CD14-positive monocyte (primary cell): ENCODE measurements around the gene SYPL1. TPM values are rescaled to one million over a fixed set of nuclear protein-coding genes. Genes with fewer than 3 reads are reported as not detected.

ENCODE experiments used
- DNase-seq, 3 donors: peaks; one replicate each; pipeline ENCODE4 v3.0.0-alpha.2; 2011 to 2022
- H2AFZ ChIP-seq: 2 replicates; pipeline ENCODE4 v1.6.0; 2012; ENCODE audit warnings: mild to moderate bottlenecking, low read depth, low read length, inconsistent platforms; ENCODE audit not compliant: insufficient read depth, poor library complexity, severe bottlenecking
- H3K27ac ChIP-seq, 2 donors: 1 replicate in 1 of 2; 2 replicates in 1 of 2; pipeline ENCODE4 v1.5.1; 2012 to 2013; ENCODE audit warnings: low read length in 2 of 2, control low read depth in 1 of 2, inconsistent platforms in 1 of 2, low read depth in 1 of 2, mild to moderate bottlenecking in 1 of 2
- H3K27me3 ChIP-seq, 2 donors: one replicate each; pipeline versions ENCODE4 v1.6.0 to v1.6.1; 2011 to 2013; ENCODE audit warnings: low read length in 2 of 2; ENCODE audit not compliant: control insufficient read depth in 2 of 2, insufficient read depth in 2 of 2
- H3K36me3 ChIP-seq, 2 donors: replicated peaks in 1 of 2; 1 replicate in 1 of 2; 2 replicates in 1 of 2; pipeline versions ENCODE4 v1.5.1 to v1.6.1; 2012 to 2013; ENCODE audit warnings: low read length in 2 of 2, control low read depth in 1 of 2, inconsistent platforms in 1 of 2, mild to moderate bottlenecking in 1 of 2; ENCODE audit not compliant: insufficient read depth in 2 of 2, control insufficient read depth in 1 of 2
- H3K4me1 ChIP-seq, 2 donors: 1 replicate in 1 of 2; 2 replicates in 1 of 2; pipeline versions ENCODE4 v1.5.1 to v1.6.1; 2012 to 2013; ENCODE audit warnings: low read length in 2 of 2, control low read depth in 1 of 2, inconsistent platforms in 1 of 2, mild to moderate bottlenecking in 1 of 2, moderate library complexity in 1 of 2; ENCODE audit not compliant: insufficient read depth in 2 of 2, control insufficient read depth in 1 of 2
- H3K4me2 ChIP-seq: replicated peaks from 2 replicates; pipeline ENCODE3; 2012; ENCODE audit warnings: low read length, moderate library complexity, mild to moderate bottlenecking; ENCODE audit not compliant: poor library complexity, severe bottlenecking; ENCODE audit errors: extremely low read depth
- H3K4me3 ChIP-seq, 3 experiments: fragments of 200-600 bp in 1 of 3; sonication (generic) in 1 of 3; replicated peaks in 1 of 3; 1 replicate in 2 of 3; 2 replicates in 1 of 3; pipeline ENCODE4 v1.5.1; 2011 to 2013; ENCODE audit warnings: low read length in 3 of 3, mild to moderate bottlenecking in 3 of 3, control low read depth in 2 of 3, low read depth in 2 of 3, inconsistent platforms in 1 of 3, moderate library complexity in 1 of 3
- H3K79me2 ChIP-seq: 2 replicates; pipeline ENCODE4 v1.6.0; 2012; ENCODE audit warnings: mild to moderate bottlenecking, control low read depth, inconsistent platforms, low read length, moderate library complexity; ENCODE audit not compliant: insufficient read depth
- H3K9ac ChIP-seq: 2 replicates; pipeline ENCODE4 v1.6.0; 2017; ENCODE audit warnings: low read length, mild to moderate bottlenecking; ENCODE audit not compliant: insufficient read depth, poor library complexity, severe bottlenecking
- H3K9me3 ChIP-seq, 2 donors: replicated peaks in 1 of 2; 1 replicate in 1 of 2; 2 replicates in 1 of 2; pipeline versions ENCODE4 v1.5.1 to v1.6.1; 2012 to 2013; ENCODE audit warnings: low read length in 2 of 2, control low read depth in 1 of 2; ENCODE audit not compliant: control insufficient read depth in 1 of 2, insufficient read depth in 1 of 2
- H4K20me1 ChIP-seq: 2 replicates; pipeline ENCODE4 v1.6.0; 2012; ENCODE audit warnings: mild to moderate bottlenecking, low read length, control low read depth, moderate library complexity; ENCODE audit not compliant: insufficient read depth
- H3K27ac Mint-ChIP-seq, 7 donors: one replicate each; pipeline ENCODE4 v1.8.0; 2020; ENCODE audit warnings: mild to moderate bottlenecking in 7 of 7, mixed read lengths in 7 of 7, moderate library complexity in 6 of 7, inconsistent platforms in 2 of 7
- H3K27me3 Mint-ChIP-seq, 3 donors: one replicate each; pipeline ENCODE4 v1.8.0; 2021 to 2022; ENCODE audit warnings: low read depth in 3 of 3, mild to moderate bottlenecking in 3 of 3, mixed read lengths in 3 of 3, moderate library complexity in 3 of 3, inconsistent platforms in 1 of 3
- H3K36me3 Mint-ChIP-seq, 2 donors: one replicate each; pipeline ENCODE4 v1.8.0; 2020; ENCODE audit warnings: mixed read lengths in 2 of 2, inconsistent platforms in 1 of 2, mild to moderate bottlenecking in 1 of 2
- H3K4me1 Mint-ChIP-seq: one replicate; pipeline ENCODE4 v1.8.0; 2020; ENCODE audit warnings: mild to moderate bottlenecking, mixed read lengths
- H3K4me3 Mint-ChIP-seq, 2 donors: one replicate each; pipeline ENCODE4 v1.8.0; 2020; ENCODE audit warnings: mild to moderate bottlenecking in 2 of 2, mixed read lengths in 2 of 2, moderate library complexity in 1 of 2
- H3K9me3 Mint-ChIP-seq, 7 donors: one replicate each; pipeline ENCODE4 v1.8.0; 2020 to 2022; ENCODE audit warnings: mixed read lengths in 7 of 7, mild to moderate bottlenecking in 6 of 7, moderate library complexity in 6 of 7, inconsistent platforms in 2 of 7
- WGBS: methylation state at CpG from one replicate; pipeline ENCODE4 v1.1.5; 2013; ENCODE audit warnings: missing lambda C conversion rate; ENCODE audit not compliant: insufficient coverage; 5-methylcytosine and 5-hydroxymethylcytosine counted together
- intact Hi-C, 2 donors: fragments of 100-400 bp; cut with micrococcal nuclease; formaldehyde crosslinking; loops; one replicate each; pipeline versions ENCODE4 v1.15.0 to v1.15.1; 2023
- polyA plus RNA-seq, 3 donors: library from polyadenylated mRNA; depleted of rRNA in 1 of 3; unstranded in 2 of 3; stranded (reverse) in 1 of 3; fragments of 300-500 nt in 2 of 3; fragments of >200 nt in 1 of 3; fragmentation: Illumina TruSeq in 2 of 3; gene quantifications; 1 replicate in 2 of 3; 2 replicates in 1 of 3; pipeline ENCODE4 v1.2.3, GENCODE V29; 2012 to 2021
- TF ChIP-seq, protein P1 (sequence below): fragments of 200-600 bp; IDR thresholded peaks from one replicate; pipeline ENCODE4 v1.8.0; 2022; ENCODE audit warnings: antibody characterized with exemption, mild to moderate bottlenecking

The SYPL1 gene
- polyA plus RNA-seq, 3 donors = 22.3 to 82.1 (median 64.7) TPM

DNA sequence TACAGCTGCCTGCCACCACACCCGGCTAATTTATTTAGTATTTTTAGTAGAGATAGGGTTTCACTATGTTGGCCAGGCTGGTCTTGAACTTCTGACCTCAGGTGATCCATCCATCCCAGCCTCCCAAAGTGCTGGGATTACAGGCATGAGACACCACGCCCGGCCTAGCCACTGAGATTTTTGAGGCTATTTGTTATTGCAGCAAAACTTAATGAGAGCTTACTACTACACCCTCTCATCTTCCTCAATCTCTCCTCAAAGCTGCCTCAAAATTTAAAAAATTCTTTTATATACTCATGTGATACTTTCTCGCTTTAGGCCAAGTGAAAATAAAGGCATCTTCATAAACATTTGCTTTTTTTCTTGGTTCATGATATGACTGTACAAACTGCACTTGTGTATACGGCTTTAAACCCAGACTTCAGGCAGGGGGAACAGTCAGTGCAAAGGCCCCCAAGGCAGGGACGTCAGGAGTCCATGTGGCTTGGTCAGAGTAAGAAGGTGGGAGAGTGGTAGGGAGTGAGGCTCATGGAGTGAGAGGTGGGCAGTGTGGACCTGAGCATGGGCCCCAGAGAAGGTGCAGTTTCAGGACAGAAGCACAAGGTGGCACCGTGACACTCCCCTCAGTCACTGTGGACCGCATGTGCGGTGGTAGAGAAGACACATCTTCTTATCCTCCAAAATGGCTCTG is 55.5 kb downstream of the SYPL1 start:
- H3K4me2 ChIP-seq = no peak overlapping the region
- H3K27ac Mint-ChIP-seq = no peak overlapping the region

DNA sequence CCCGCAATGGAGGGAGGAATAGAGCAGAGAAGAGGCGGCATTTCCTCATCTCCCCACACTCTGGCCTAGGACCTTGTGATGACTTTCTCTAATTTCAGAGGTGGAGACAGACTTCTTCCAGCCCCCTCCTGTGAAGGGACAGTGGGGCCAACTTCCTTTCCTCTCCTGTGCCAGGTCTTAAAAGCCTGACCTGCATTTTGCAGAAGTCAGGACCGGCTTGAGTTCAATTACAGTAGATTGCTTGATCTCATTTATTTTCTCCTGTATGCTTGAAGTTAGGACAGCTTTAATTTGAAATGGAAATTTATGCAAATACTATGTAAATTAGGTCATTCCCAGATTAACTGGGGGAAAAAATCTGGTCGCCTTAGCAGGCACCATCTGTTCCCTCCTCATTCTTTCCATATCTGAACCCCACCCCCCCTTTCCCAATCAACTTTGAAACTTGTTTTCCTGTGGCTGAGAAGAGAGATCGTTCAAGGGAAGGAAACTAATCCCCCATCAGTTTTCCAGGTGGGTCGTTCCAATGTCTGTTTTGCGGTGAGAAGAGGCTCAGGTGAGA is 57.1 kb downstream of the SYPL1 start:
- DNase-seq = no peak
- no peak overlapping the region for H3K4me2 ChIP-seq
- H3K27ac Mint-ChIP-seq = no peak overlapping the region
- H4K20me1 ChIP-seq = no peaks in the 10 kb centered on the region
- H2AFZ ChIP-seq = no peak overlapping the region
- no peaks in the 10 kb centered on the region for H3K9me3 Mint-ChIP-seq
- intact Hi-C loops = no loop called here
- no peaks in the 10 kb centered on the region for H3K9me3 ChIP-seq
- H3K27me3 ChIP-seq = peaks cover 2 to 34% of the 10 kb centered on the region in 2 donors
- peaks cover 19 to 48% (median 46%) of the 10 kb centered on the region in 3 donors for H3K27me3 Mint-ChIP-seq
- no CpG with 5 or more reads among the region's 7 CpGs for WGBS
- H3K4me3 ChIP-seq = no peak overlapping the region
- H3K4me1 Mint-ChIP-seq = peaks cover 32% of the 10 kb centered on the region
- H3K36me3 ChIP-seq = no peaks in the 10 kb centered on the region
- peak overlapping the region in 1 of 2 donors; percentile 43 for H3K4me3 Mint-ChIP-seq
- TF ChIP-seq, protein P1, sequence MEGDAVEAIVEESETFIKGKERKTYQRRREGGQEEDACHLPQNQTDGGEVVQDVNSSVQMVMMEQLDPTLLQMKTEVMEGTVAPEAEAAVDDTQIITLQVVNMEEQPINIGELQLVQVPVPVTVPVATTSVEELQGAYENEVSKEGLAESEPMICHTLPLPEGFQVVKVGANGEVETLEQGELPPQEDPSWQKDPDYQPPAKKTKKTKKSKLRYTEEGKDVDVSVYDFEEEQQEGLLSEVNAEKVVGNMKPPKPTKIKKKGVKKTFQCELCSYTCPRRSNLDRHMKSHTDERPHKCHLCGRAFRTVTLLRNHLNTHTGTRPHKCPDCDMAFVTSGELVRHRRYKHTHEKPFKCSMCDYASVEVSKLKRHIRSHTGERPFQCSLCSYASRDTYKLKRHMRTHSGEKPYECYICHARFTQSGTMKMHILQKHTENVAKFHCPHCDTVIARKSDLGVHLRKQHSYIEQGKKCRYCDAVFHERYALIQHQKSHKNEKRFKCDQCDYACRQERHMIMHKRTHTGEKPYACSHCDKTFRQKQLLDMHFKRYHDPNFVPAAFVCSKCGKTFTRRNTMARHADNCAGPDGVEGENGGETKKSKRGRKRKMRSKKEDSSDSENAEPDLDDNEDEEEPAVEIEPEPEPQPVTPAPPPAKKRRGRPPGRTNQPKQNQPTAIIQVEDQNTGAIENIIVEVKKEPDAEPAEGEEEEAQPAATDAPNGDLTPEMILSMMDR = no peak
- no peak overlapping the region for H3K27ac ChIP-seq
- no peaks in the 10 kb centered on the region for H3K79me2 ChIP-seq
- H3K36me3 Mint-ChIP-seq = no peaks in the 10 kb centered on the region
- no peak overlapping the region for H3K9ac ChIP-seq
- H3K4me1 ChIP-seq = peaks cover 15 to 21% of the 10 kb centered on the region in 2 donors

More for the DNA sequence above, 55.5 kb downstream of the SYPL1 start:
- Mint-ChIP-seq H3K36me3 (no peaks in the 10 kb centered on the region), H3K4me3 (no peak overlapping the region), H3K4me1 (peaks cover 34% of the 10 kb centered on the region), H3K9me3 (no peaks in the 10 kb centered on the region), H3K27me3 (peaks cover 17 to 47% (median 42%) of the 10 kb centered on the region in 3 donors)
- Histone ChIP-seq H3K27me3 (peaks cover 2 to 27% of the 10 kb centered on the region in 2 donors), H2AFZ (no peak overlapping the region), H3K4me1 (peaks cover 15 to 21% of the 10 kb centered on the region in 2 donors), H3K9ac (no peak overlapping the region), H3K36me3 (no peaks in the 10 kb centered on the region), H3K79me2 (no peaks in the 10 kb centered on the region), H4K20me1 (no peaks in the 10 kb centered on the region), H3K27ac (no peak overlapping the region), H3K4me3 (no peak overlapping the region), H3K9me3 (no peaks in the 10 kb centered on the region)
- WGBS = 78% methylated on average over 3 of the region's 9 CpGs
- intact Hi-C loops = loop anchor here (2.0 kb wide), 1 partner anchor 96 kb away; no protein-coding TSS in a partner anchor
- peak; percentile 49 to 63 (median 53) for DNase-seq
- TF ChIP-seq, protein P1 = peak; percentile 83
